Measurements from ENCODE around the gene CITED2.

DNA sequence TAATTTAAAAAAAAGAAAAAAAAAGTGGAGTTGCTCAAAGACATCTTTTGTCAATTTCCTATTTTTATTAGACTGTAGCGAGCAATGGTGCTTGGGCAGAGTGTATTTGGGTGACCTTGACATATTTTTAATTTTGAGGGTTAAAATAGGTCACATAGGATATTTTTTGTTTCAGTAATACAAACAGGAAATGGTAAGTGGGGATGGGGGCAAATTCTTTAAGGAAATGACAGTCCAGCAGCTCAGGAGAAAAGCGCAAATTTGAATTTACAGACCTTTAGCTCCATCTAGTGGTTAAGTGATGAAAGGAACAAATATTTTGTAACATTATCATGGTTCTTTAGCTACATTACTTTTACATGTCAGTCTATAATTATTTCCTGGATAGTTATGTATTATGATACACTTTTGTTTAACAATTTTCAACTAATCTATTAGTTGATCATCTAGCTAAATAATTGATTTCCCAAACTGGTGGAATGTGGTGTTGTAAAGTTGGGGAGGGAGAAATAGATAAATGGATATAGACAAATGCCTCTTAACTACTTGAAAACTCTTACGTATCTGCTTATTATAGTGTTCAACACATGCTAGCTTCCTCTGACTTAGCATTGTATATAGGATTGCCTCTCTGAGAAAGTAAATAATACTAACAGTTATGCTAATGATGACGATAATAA lies 10.0 kb downstream of the CITED2 start:
- TF ChIP-seq EGR1 (IDR thresholded peaks at IDR 0.05; ENCODE audit: borderline replicate concordance, low read depth, low read length) (no peak), POLR2AphosphoS5 (IDR thresholded peaks at IDR 0.05; ENCODE audit: low read depth, low read length) (no peak), EP300 (IDR thresholded peaks at IDR 0.05; ENCODE audit: borderline replicate concordance in 1 of 2, low read depth in 2 of 2, low read length in 2 of 2) (no peak), TAF7 (optimal IDR thresholded peaks at IDR 0.05; ENCODE audit: borderline replicate concordance, low read depth, low read length) (no peak), RFX5 (IDR thresholded peaks at IDR 0.05; ENCODE audit: borderline replicate concordance, low read depth, low read length) (no peak), POLR2A (IDR thresholded peaks at IDR 0.05; ENCODE audit: control extremely low read depth in 1 of 2, low read depth in 2 of 2, low read length in 2 of 2) (no peak), CHD2 (IDR thresholded peaks at IDR 0.05; ENCODE audit: low read length) (no peak), TEAD4 (IDR thresholded peaks at IDR 0.05; ENCODE audit: low read depth, low read length) (no peak), RNF2 (IDR thresholded peaks at IDR 0.05; ENCODE audit: borderline replicate concordance, low read depth, low read length, missing control alignments, poor library complexity, severe bottlenecking) (no peak)
- TF ChIP-seq, protein P1, sequence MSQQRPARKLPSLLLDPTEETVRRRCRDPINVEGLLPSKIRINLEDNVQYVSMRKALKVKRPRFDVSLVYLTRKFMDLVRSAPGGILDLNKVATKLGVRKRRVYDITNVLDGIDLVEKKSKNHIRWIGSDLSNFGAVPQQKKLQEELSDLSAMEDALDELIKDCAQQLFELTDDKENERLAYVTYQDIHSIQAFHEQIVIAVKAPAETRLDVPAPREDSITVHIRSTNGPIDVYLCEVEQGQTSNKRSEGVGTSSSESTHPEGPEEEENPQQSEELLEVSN (IDR thresholded peaks at IDR 0.05), result no peak
- TF ChIP-seq, protein P2, sequence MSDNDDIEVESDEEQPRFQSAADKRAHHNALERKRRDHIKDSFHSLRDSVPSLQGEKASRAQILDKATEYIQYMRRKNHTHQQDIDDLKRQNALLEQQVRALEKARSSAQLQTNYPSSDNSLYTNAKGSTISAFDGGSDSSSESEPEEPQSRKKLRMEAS (IDR thresholded peaks at IDR 0.05), result no peak
- TF ChIP-seq, protein P3, sequence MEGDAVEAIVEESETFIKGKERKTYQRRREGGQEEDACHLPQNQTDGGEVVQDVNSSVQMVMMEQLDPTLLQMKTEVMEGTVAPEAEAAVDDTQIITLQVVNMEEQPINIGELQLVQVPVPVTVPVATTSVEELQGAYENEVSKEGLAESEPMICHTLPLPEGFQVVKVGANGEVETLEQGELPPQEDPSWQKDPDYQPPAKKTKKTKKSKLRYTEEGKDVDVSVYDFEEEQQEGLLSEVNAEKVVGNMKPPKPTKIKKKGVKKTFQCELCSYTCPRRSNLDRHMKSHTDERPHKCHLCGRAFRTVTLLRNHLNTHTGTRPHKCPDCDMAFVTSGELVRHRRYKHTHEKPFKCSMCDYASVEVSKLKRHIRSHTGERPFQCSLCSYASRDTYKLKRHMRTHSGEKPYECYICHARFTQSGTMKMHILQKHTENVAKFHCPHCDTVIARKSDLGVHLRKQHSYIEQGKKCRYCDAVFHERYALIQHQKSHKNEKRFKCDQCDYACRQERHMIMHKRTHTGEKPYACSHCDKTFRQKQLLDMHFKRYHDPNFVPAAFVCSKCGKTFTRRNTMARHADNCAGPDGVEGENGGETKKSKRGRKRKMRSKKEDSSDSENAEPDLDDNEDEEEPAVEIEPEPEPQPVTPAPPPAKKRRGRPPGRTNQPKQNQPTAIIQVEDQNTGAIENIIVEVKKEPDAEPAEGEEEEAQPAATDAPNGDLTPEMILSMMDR (IDR thresholded peaks at IDR 0.05; ENCODE audit: control extremely low read depth in 1 of 3, insufficient read depth in 1 of 3, low read depth in 1 of 3, low read length in 3 of 3), result peak in 2 of 3 experiments; percentile 48 to 54; a peak in 2 of 4 replicates
